IMR-90 (cell line): Measurements from ENCODE around the gene ATG7. TPM values are rescaled to one million over a fixed set of nuclear protein-coding genes. Genes with fewer than 3 reads are reported as not detected.

Source experiments
- ATAC-seq: fragments of 200-7000 bp; cut with Tn5 transposase; 2 replicates; pipeline ENCODE4 v1.9.1; 2020; ENCODE audit warnings: low read depth, mild to moderate bottlenecking, moderate library complexity
- BruUV-seq: library from RNA; stranded (reverse); fragments of 400-500 nt; replicated peaks from 2 replicates; lab custom pipeline; 2021; lab: Mats Ljungman, UMichigan
- CTCF ChIA-PET: fragments of 300-600 bp; formaldehyde crosslinking; extraction: SDS; loops from one replicate; lab custom pipeline; 2021; ENCODE audit warnings: antibody characterized with exemption; lab: Yijun Ruan, JAX
- POLR2A ChIA-PET: fragments of 300-600 bp; sonication (Branson Sonifier 250); formaldehyde crosslinking; loops from one replicate; lab custom pipeline; 2022; ENCODE audit warnings: antibody characterized with exemption; ENCODE audit not compliant: unreplicated experiment; lab: Charles Lee
- DNase-seq: peaks from one replicate; pipeline ENCODE4 v3.0.0; 2013
- H2AFZ ChIP-seq: replicated peaks from 2 replicates; pipeline ENCODE3; 2013; ENCODE audit warnings: low read length, mild to moderate bottlenecking; ENCODE audit not compliant: poor library complexity
- H2AK5ac ChIP-seq: 2 replicates; pipeline ENCODE4 v1.6.1; 2013; ENCODE audit warnings: low read depth, low read length, inconsistent platforms
- H2AK9ac ChIP-seq: replicated peaks from 2 replicates; pipeline ENCODE3; 2013; ENCODE audit warnings: mild to moderate bottlenecking, low read depth, low read length, moderate library complexity; ENCODE audit not compliant: poor library complexity
- H2BK120ac ChIP-seq: 2 replicates; pipeline ENCODE4 v1.6.1; 2013; ENCODE audit warnings: low read depth, low read length, inconsistent platforms
- H2BK15ac ChIP-seq: 3 replicates; pipeline ENCODE4 v1.6.1; 2013; ENCODE audit warnings: low read depth, low read length, inconsistent platforms
- H2BK20ac ChIP-seq: 2 replicates; pipeline ENCODE4 v1.6.1; 2013; ENCODE audit warnings: low read depth, mild to moderate bottlenecking, inconsistent platforms, low read length, moderate library complexity
- H2BK5ac ChIP-seq: 2 replicates; pipeline ENCODE4 v1.6.1; 2013; ENCODE audit warnings: mild to moderate bottlenecking, low read depth, low read length, inconsistent platforms; ENCODE audit not compliant: poor library complexity, severe bottlenecking
- H3K14ac ChIP-seq: replicated peaks from 2 replicates; pipeline ENCODE4 v1.6.1; 2013; ENCODE audit warnings: low read depth, low read length, inconsistent platforms
- H3K18ac ChIP-seq: 2 replicates; pipeline ENCODE4 v1.6.1; 2013; ENCODE audit warnings: low read depth, low read length, control low read depth
- H3K23ac ChIP-seq: 2 replicates; pipeline ENCODE4 v1.6.1; 2013; ENCODE audit warnings: low read depth, low read length, inconsistent platforms
- H3K27ac ChIP-seq: 2 replicates; pipeline ENCODE4 v1.5.1; 2013; ENCODE audit warnings: mild to moderate bottlenecking, control low read depth, low read length; ENCODE audit not compliant: insufficient read depth
- H3K27me3 ChIP-seq: 2 replicates; pipeline ENCODE4 v1.6.1; 2013; ENCODE audit warnings: low read length; ENCODE audit not compliant: control insufficient read depth, insufficient read depth
- H3K36me3 ChIP-seq: 2 replicates; pipeline ENCODE4 v1.6.1; 2013; ENCODE audit warnings: low read length, mixed read lengths; ENCODE audit not compliant: control insufficient read depth, insufficient read depth
- H3K4ac ChIP-seq: 2 replicates; pipeline ENCODE4 v1.6.1; 2013; ENCODE audit warnings: low read depth, low read length, inconsistent platforms
- H3K4me1 ChIP-seq: 2 replicates; pipeline ENCODE4 v1.6.1; 2013; ENCODE audit warnings: low read length, mixed read lengths; ENCODE audit not compliant: control insufficient read depth, insufficient read depth
- H3K4me2 ChIP-seq: 2 replicates; pipeline ENCODE4 v1.6.1; 2013; ENCODE audit warnings: low read depth, mild to moderate bottlenecking, control low read depth, low read length, moderate library complexity
- H3K4me3 ChIP-seq: 2 replicates; pipeline ENCODE4 v1.5.1; 2013; ENCODE audit warnings: low read depth, mild to moderate bottlenecking, control low read depth, low read length, moderate library complexity; ENCODE audit not compliant: insufficient read depth
- H3K56ac ChIP-seq: 2 replicates; pipeline ENCODE4 v1.6.1; 2013; ENCODE audit warnings: low read length, inconsistent platforms; ENCODE audit not compliant: insufficient read depth; ENCODE audit errors: extremely low read depth
- H3K79me1 ChIP-seq, 2 experiments: 2 replicates each; pipeline ENCODE4 v1.6.1; 2013; ENCODE audit warnings: low read length in 2 of 2, inconsistent platforms in 1 of 2, low read depth in 1 of 2
- H3K9ac ChIP-seq: 2 replicates; pipeline ENCODE4 v1.6.1; 2013; ENCODE audit warnings: low read depth, low read length, control low read depth
- H3K9me1 ChIP-seq: 2 replicates; pipeline ENCODE4 v1.6.1; 2013; ENCODE audit warnings: low read length, inconsistent platforms; ENCODE audit not compliant: insufficient read depth
- H3K9me3 ChIP-seq: 2 replicates; pipeline ENCODE4 v1.6.1; 2013; ENCODE audit warnings: low read length; ENCODE audit not compliant: control insufficient read depth, insufficient read depth
- H4K20me1 ChIP-seq: 2 replicates; pipeline ENCODE4 v1.6.1; 2013; ENCODE audit warnings: low read length, inconsistent platforms; ENCODE audit not compliant: insufficient read depth
- H4K5ac ChIP-seq: 2 replicates; pipeline ENCODE4 v1.6.1; 2013; ENCODE audit warnings: mild to moderate bottlenecking, low read depth, low read length, control low read depth
- H4K8ac ChIP-seq, 2 experiments: 2 replicates each; pipeline ENCODE4 v1.6.1; 2013; ENCODE audit warnings: low read depth in 2 of 2, low read length in 2 of 2, control low read depth in 1 of 2, inconsistent platforms in 1 of 2
- H4K91ac ChIP-seq: 2 replicates; pipeline ENCODE4 v1.6.1; 2013; ENCODE audit warnings: low read depth, low read length, inconsistent platforms; ENCODE audit not compliant: insufficient read depth
- BHLHE40 ChIP-seq: fragments of 150-350 bp; IDR thresholded peaks from 2 replicates; pipeline ENCODE4 v1.6.1; 2016; ENCODE audit warnings: mild to moderate bottlenecking, low read depth, low read length
- CEBPB ChIP-seq: IDR thresholded peaks from 2 replicates; pipeline ENCODE4 v1.6.1; 2012; ENCODE audit warnings: low read depth, low read length, improper control_type of control experiment
- CHD1 ChIP-seq: IDR thresholded peaks from 2 replicates; pipeline ENCODE4 v1.6.1; 2012; ENCODE audit warnings: low read depth, low read length, improper control_type of control experiment
- FOS ChIP-seq: fragments of 150-350 bp; IDR thresholded peaks from 2 replicates; pipeline ENCODE4 v1.6.1; 2016; ENCODE audit warnings: low read depth, low read length
- MAFK ChIP-seq: IDR thresholded peaks from 2 replicates; pipeline ENCODE4 v1.6.1; 2012; ENCODE audit warnings: low read depth, low read length, improper control_type of control experiment
- MAZ ChIP-seq: IDR thresholded peaks from 2 replicates; pipeline ENCODE4 v1.6.1; 2012; ENCODE audit warnings: low read depth, mild to moderate bottlenecking, low read length, improper control_type of control experiment, moderate library complexity, borderline replicate concordance
- MXI1 ChIP-seq: IDR thresholded peaks from 2 replicates; pipeline ENCODE4 v1.6.1; 2012; ENCODE audit warnings: low read depth, mild to moderate bottlenecking, low read length, moderate library complexity, borderline replicate concordance
- NFE2L2 ChIP-seq: fragments of 150-350 bp; IDR thresholded peaks from 2 replicates; pipeline ENCODE4 v1.6.1; 2016; ENCODE audit warnings: low read depth, mild to moderate bottlenecking, low read length
- POLR2A ChIP-seq: IDR thresholded peaks from 2 replicates; pipeline ENCODE4 v1.6.1; 2012; ENCODE audit warnings: mild to moderate bottlenecking, low read depth, low read length
- RCOR1 ChIP-seq: IDR thresholded peaks from 2 replicates; pipeline ENCODE4 v1.6.1; 2012; ENCODE audit warnings: mild to moderate bottlenecking, low read length, improper control_type of control experiment; ENCODE audit not compliant: insufficient replicate concordance
- RFX5 ChIP-seq: IDR thresholded peaks from 2 replicates; pipeline ENCODE4 v1.8.0; 2012; ENCODE audit warnings: low read depth, mild to moderate bottlenecking, low read length, moderate library complexity
- SMC3 ChIP-seq: fragments of 150-350 bp; IDR thresholded peaks from 2 replicates; pipeline ENCODE4 v1.6.1; 2016; ENCODE audit warnings: low read depth, mild to moderate bottlenecking, antibody characterized with exemption, low read length, moderate library complexity
- WGBS, 2 experiments: methylation state at CpG; one replicate each; pipeline versions ENCODE4 v1.1.5 to v1.1.7; 2013; ENCODE audit warnings: missing lambda C conversion rate in 2 of 2; ENCODE audit not compliant: insufficient read length in 1 of 2; ENCODE audit errors: extremely low coverage in 2 of 2; 5-methylcytosine and 5-hydroxymethylcytosine counted together
- dilution Hi-C: fragments of 300-500 bp; cut with HindIII; formaldehyde crosslinking; loops from one replicate; pipeline ENCODE4 v1.14.3; 2018; ENCODE audit warnings: low sequenced_read_pairs; ENCODE audit not compliant: unreplicated experiment
- in situ Hi-C: fragments of 300-500 bp; cut with MboI; formaldehyde crosslinking; loops from 3 replicates; pipeline ENCODE4 v1.14.3; 2019; ENCODE audit warnings: low sequenced_read_pairs, inconsistent platforms, mixed read lengths
- intact Hi-C: fragments of 100-400 bp; cut with micrococcal nuclease; formaldehyde crosslinking; loops from 2 replicates; pipeline ENCODE4 v1.10.0; 2022
- polyA plus RNA-seq, 3 experiments: library from polyadenylated mRNA; depleted of rRNA; stranded (reverse); fragments of >200 nt; gene quantifications; 2 replicates each; pipeline ENCODE4 v1.2.3, GENCODE V29; 2012; ENCODE audit warnings: low replicate concordance in 1 of 3
- total RNA-seq: library from RNA; depleted of rRNA; stranded (reverse); fragments of >200 nt; gene quantifications from 2 replicates; pipeline ENCODE4 v1.2.3, GENCODE V29; 2012
- TF ChIP-seq, protein P1 (sequence below): fragments of 150-350 bp; IDR thresholded peaks from 2 replicates; pipeline ENCODE4 v1.6.1; 2017; ENCODE audit warnings: mild to moderate bottlenecking, antibody characterized with exemption, low read length, low read depth
- TF ChIP-seq, protein P2 (sequence below): conservative IDR thresholded peaks from 2 replicates; pipeline ENCODE4 v1.5.1; 2012; ENCODE audit warnings: mild to moderate bottlenecking, low read depth, low read length, improper control_type of control experiment

Gene ATG7
- total and polyA plus RNA-seq, 2 of the 4 experiments (the other 2 are of a cell fraction): 15.6 to 51.4 TPM

- Histone ChIP-seq H3K4me2 (no peak overlapping the region), H3K9me3 (no peaks in the 10 kb centered on the region), H3K36me3 (no peaks in the 10 kb centered on the region), H2BK15ac (no peak overlapping the region), H3K79me1 (peaks cover 12 to 14% of the 10 kb centered on the region in 2 experiments), H4K20me1 (no peaks in the 10 kb centered on the region), H4K8ac (no peak overlapping the region), H3K18ac (no peak overlapping the region), H3K27ac (no peak overlapping the region), H2BK5ac (no peak overlapping the region), H3K4ac (no peak overlapping the region), H2BK120ac (no peak overlapping the region), H2BK20ac (no peak overlapping the region), H3K4me3 (no peak overlapping the region), H3K9me1 (peaks cover 11% of the 10 kb centered on the region; the same call in 1 of the 2 replicates), H2AFZ (no peak overlapping the region), H3K27me3 (no peaks in the 10 kb centered on the region), H3K9ac (no peak overlapping the region), H2AK9ac (no peak overlapping the region), H3K14ac (no peak overlapping the region), H2AK5ac (no peak overlapping the region), H3K56ac (no peak overlapping the region), H4K5ac (no peak overlapping the region), H3K4me1 (peaks cover 13% of the 10 kb centered on the region), H4K91ac (no peak overlapping the region), H3K23ac (no peak overlapping the region)
- ChIA-PET POLR2A (no interaction called here), CTCF (no interaction called here)
- intact Hi-C loops (no loop called here), dilution Hi-C loops (no loop called here), in situ Hi-C loops (no loop called here)
- ATAC-seq: no peak
- no CpG with 5 or more reads among the region's 4 CpGs for WGBS, 2 experiments
- no TSS peak for BruUV-seq
- DNase-seq: no peak
- TF ChIP-seq POLR2A (no peak), CEBPB (no peak), RCOR1 (no peak), MAFK (no peak), SMC3 (no peak), FOS (no peak), RFX5 (no peak), BHLHE40 (no peak), MAZ (no peak), CHD1 (no peak), NFE2L2 (no peak), MXI1 (no peak)
- TF ChIP-seq, protein P1, sequence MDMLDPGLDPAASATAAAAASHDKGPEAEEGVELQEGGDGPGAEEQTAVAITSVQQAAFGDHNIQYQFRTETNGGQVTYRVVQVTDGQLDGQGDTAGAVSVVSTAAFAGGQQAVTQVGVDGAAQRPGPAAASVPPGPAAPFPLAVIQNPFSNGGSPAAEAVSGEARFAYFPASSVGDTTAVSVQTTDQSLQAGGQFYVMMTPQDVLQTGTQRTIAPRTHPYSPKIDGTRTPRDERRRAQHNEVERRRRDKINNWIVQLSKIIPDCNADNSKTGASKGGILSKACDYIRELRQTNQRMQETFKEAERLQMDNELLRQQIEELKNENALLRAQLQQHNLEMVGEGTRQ: no peak
- TF ChIP-seq, protein P2, sequence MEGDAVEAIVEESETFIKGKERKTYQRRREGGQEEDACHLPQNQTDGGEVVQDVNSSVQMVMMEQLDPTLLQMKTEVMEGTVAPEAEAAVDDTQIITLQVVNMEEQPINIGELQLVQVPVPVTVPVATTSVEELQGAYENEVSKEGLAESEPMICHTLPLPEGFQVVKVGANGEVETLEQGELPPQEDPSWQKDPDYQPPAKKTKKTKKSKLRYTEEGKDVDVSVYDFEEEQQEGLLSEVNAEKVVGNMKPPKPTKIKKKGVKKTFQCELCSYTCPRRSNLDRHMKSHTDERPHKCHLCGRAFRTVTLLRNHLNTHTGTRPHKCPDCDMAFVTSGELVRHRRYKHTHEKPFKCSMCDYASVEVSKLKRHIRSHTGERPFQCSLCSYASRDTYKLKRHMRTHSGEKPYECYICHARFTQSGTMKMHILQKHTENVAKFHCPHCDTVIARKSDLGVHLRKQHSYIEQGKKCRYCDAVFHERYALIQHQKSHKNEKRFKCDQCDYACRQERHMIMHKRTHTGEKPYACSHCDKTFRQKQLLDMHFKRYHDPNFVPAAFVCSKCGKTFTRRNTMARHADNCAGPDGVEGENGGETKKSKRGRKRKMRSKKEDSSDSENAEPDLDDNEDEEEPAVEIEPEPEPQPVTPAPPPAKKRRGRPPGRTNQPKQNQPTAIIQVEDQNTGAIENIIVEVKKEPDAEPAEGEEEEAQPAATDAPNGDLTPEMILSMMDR: no peak
Observed at GRCh38 chr3:11394392-11394791, 122.2 kb downstream of the ATG7 start.
